ENCODE data around the gene INAVA.

- no peak for TF ChIP-seq EZH2 (IDR thresholded peaks at IDR 0.05; ENCODE audit: borderline replicate concordance)
- no peak for TF ChIP-seq CTCF (IDR thresholded peaks at IDR 0.05; ENCODE audit: poor library complexity)
- TF ChIP-seq EZH2phosphoT487 (IDR thresholded peaks at IDR 0.05; ENCODE audit: low read depth, severe bottlenecking, unreplicated experiment), result no peak
These were observed 59.7 kb downstream of the INAVA start for GRCh38 chr1:200954434-200954833.
